Upper lobe of right lung (tissue), 1 donor: ENCODE data around the gene UQCRHL. TPM values are rescaled to one million over a fixed set of nuclear protein-coding genes. Genes with fewer than 3 reads are reported as not detected.

Source experiments
- ATAC-seq: fragments of 200-7000 bp; cut with Tn5 transposase; one replicate; pipeline ENCODE4 v1.9.1; 2020; ENCODE audit warnings: mild to moderate bottlenecking, moderate library complexity
- DNase-seq: peaks from one replicate; pipeline ENCODE4 v3.0.0-alpha.2; 2020
- H3K27ac ChIP-seq: fragments of 200-600 bp; one replicate; pipeline ENCODE4 v1.8.0; 2022
- H3K27me3 ChIP-seq: fragments of 200-600 bp; one replicate; pipeline ENCODE4 v1.8.0; 2022; ENCODE audit warnings: mild to moderate bottlenecking
- H3K36me3 ChIP-seq: fragments of 200-600 bp; one replicate; pipeline ENCODE4 v1.8.0; 2022
- H3K4me1 ChIP-seq: fragments of 200-600 bp; one replicate; pipeline ENCODE4 v1.8.0; 2022
- H3K4me3 ChIP-seq: fragments of 200-600 bp; one replicate; pipeline ENCODE4 v1.8.0; 2022; ENCODE audit warnings: mild to moderate bottlenecking
- H3K9me3 ChIP-seq: fragments of 200-600 bp; one replicate; pipeline ENCODE4 v1.8.0; 2022
- CTCF ChIP-seq: fragments of 200-600 bp; IDR thresholded peaks from one replicate; pipeline ENCODE4 v1.8.0; 2022; ENCODE audit warnings: antibody characterized with exemption
- intact Hi-C: fragments of 100-400 bp; cut with DNase I; formaldehyde crosslinking; loops from one replicate; pipeline ENCODE4 v1.11.0; 2022
- total RNA-seq: library from RNA; stranded (reverse); fragmentation: NEBNext Ultra II Directional; extraction: Animal tissue kit (Norgen Biotek cat#: 25700); gene quantifications from one replicate; pipeline ENCODE4 v1.2.1, GENCODE V29; 2021
- donor health status: DM: no; HTN: yes; CAD: no; lungs with severe emphysema.

Gene UQCRHL
- total RNA-seq, 1 donor from 2014 or later = 0.93 TPM

- intact Hi-C loops = no loop called here
- no peak overlapping the region for H3K27ac ChIP-seq
- H3K4me3 ChIP-seq = no peak overlapping the region
- DNase-seq (no peak), ATAC-seq (peak; percentile 22)
- no peaks in the 10 kb centered on the region for H3K9me3 ChIP-seq
- H3K4me1 ChIP-seq = no peaks in the 10 kb centered on the region
- no peak for TF ChIP-seq CTCF
- no peaks in the 10 kb centered on the region for H3K27me3 ChIP-seq
- H3K36me3 ChIP-seq = no peaks in the 10 kb centered on the region
Measured at GRCh38 chr1:15825800-15826199, 18.4 kb upstream of the UQCRHL start.

- Histone ChIP-seq H3K4me3 (no peak overlapping the region), H3K27ac (no peak overlapping the region), H3K36me3 (no peaks in the 10 kb centered on the region), H3K27me3 (no peaks in the 10 kb centered on the region), H3K4me1 (peaks cover 5% of the 10 kb centered on the region), H3K9me3 (no peaks in the 10 kb centered on the region)
- no peak for DNase-seq
- no peak for ATAC-seq
- intact Hi-C loops = no loop called here
- no peak for TF ChIP-seq CTCF
Measured at GRCh38 chr1:15820478-15820877, 13.0 kb upstream of the UQCRHL start.

- intact Hi-C loops = loop anchor here (10.0 kb wide), 1 partner anchor 178 kb away; no protein-coding TSS in a partner anchor
- DNase-seq = no peak
- TF ChIP-seq CTCF = no peak
Measured at GRCh38 chr1:15816674-15817073, 9.2 kb upstream of the UQCRHL start.

GRCh38 chr1:15810073-15810472 lies 2.6 kb upstream of the UQCRHL start:
- H3K4me1 ChIP-seq = no peaks in the 10 kb centered on the region

More at GRCh38 chr1:15816674-15817073, 9.2 kb upstream of the UQCRHL start:
- no peak for ATAC-seq
- no peak overlapping the region for H3K4me3 ChIP-seq
- no peaks in the 10 kb centered on the region for H3K36me3 ChIP-seq
- H3K27me3 ChIP-seq = no peaks in the 10 kb centered on the region
- H3K27ac ChIP-seq = no peak overlapping the region
- H3K9me3 ChIP-seq = no peaks in the 10 kb centered on the region
- H3K4me1 ChIP-seq = peaks cover 7% of the 10 kb centered on the region

GRCh38 chr1:15808955-15809354 lies 1.5 kb upstream of the UQCRHL start:
- H3K27ac ChIP-seq = no peak overlapping the region
- H3K9me3 ChIP-seq = no peaks in the 10 kb centered on the region
- no peaks in the 10 kb centered on the region for H3K27me3 ChIP-seq
- H3K4me3 ChIP-seq = no peak overlapping the region
- no peak for TF ChIP-seq CTCF
- intact Hi-C loops = no loop called here
- ATAC-seq (peak; percentile 46), DNase-seq (no peak)
- no peaks in the 10 kb centered on the region for H3K36me3 ChIP-seq
- H3K4me1 ChIP-seq = no peaks in the 10 kb centered on the region

More at GRCh38 chr1:15810073-15810472, 2.6 kb upstream of the UQCRHL start:
- no peaks in the 10 kb centered on the region for H3K9me3 ChIP-seq
- no peak for ATAC-seq
- no peak overlapping the region for H3K4me3 ChIP-seq
- DNase-seq = no peak
- no peak for TF ChIP-seq CTCF
- H3K27ac ChIP-seq = no peak overlapping the region
- no peaks in the 10 kb centered on the region for H3K36me3 ChIP-seq
- intact Hi-C loops = loop anchor here (10.0 kb wide), 1 partner anchor 185 kb away; no protein-coding TSS in a partner anchor
- H3K27me3 ChIP-seq = no peaks in the 10 kb centered on the region

GRCh38 chr1:15807121-15807520 lies 328 bp downstream of the UQCRHL start:
- no peaks in the 10 kb centered on the region for H3K36me3 ChIP-seq
- ATAC-seq (no peak), DNase-seq (no peak)
- no peak overlapping the region for H3K27ac ChIP-seq
- intact Hi-C loops = no loop called here
- no peak for TF ChIP-seq CTCF
- H3K4me3 ChIP-seq = no peak overlapping the region
- no peaks in the 10 kb centered on the region for H3K4me1 ChIP-seq
- H3K9me3 ChIP-seq = no peaks in the 10 kb centered on the region
- H3K27me3 ChIP-seq = no peaks in the 10 kb centered on the region
